ENCODE measurements around the gene NCAM1.

Gene NCAM1

DNA sequence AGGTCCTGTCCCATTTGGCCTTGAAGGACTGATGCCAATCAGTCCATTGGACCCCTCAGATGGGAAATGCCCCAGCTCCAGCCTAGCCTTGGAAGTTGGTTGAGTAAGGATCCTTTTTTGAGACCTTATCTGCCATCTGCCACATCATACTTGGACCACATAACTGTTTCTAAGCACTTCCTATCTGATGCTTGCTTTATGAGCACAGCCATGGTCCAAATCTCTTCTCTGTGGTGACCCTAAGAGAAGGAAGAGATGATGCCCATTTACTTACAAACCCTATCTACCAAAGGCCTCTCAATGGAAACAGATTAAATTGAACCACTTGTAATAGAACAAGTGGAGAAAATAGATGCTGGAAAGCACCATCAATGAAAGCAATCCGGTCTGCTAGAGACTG, 299.3 kb downstream of the NCAM1 start:
- no peak for DNase-seq

GRCh38 chr11:113261709-113262475, 300.7 kb downstream of the NCAM1 start:
- DNase-seq = no peak

DNA sequence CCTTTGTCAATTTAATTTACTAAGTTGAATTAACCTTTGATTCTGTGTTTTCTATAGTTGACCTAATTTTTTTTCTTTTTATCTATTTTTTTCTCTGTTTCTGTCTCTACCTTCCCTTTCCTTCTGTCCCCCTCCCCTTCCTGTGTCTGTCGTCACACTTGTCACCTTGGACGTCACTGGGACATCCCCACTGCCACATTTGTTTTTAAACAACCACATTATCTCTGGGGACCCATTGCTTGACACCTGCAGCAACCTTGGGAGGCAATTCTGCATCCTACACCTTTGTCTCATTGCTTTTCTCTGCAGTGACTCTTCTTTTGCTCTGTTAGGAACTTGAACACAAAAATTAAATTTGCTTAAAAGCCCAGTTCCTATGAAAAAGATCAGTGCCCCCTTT, 301.4 kb downstream of the NCAM1 start:
- DNase-seq = no peak

DNA sequence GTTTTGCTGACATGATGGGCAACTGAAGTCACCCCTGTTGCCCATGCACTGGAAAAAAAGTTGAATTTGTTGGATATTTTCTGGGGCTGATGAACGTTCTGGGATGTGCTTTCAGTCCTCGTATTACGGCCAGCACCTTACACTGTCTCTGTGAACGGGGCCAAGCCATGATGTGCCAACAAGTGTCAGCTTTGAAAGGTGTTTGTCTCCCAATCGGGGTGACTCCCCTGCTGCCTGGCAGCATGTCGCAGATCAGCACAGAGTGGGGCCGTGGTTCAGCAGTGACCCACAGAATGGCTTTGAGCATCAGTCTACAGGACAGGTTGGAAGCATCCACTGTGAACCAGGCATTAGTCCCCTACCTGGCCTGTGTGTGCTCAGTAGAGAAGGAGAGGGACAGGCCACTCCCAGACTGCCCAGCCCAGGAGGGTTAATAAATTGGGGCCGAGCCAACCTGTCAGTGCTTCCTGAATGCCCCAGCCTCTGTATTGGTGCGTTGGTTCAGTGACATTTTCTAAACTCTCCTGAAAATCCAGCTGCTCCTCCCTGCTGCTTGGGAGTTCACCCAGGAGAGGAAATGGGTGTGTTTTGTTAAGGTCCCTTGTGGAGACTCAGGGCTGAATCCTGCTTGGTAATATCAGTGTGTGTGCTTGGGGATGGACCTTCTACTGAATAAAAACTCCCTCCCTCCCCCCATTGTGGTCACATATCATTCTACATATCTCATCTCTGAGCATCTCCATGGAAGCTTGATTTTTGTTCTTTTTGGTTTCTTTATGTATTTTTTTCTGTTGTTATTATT, 302.4 kb downstream of the NCAM1 start:
- DNase-seq = no peak

GRCh38 chr11:113265362-113265761, 304.1 kb downstream of the NCAM1 start:
- DNase-seq = no peak

DNA sequence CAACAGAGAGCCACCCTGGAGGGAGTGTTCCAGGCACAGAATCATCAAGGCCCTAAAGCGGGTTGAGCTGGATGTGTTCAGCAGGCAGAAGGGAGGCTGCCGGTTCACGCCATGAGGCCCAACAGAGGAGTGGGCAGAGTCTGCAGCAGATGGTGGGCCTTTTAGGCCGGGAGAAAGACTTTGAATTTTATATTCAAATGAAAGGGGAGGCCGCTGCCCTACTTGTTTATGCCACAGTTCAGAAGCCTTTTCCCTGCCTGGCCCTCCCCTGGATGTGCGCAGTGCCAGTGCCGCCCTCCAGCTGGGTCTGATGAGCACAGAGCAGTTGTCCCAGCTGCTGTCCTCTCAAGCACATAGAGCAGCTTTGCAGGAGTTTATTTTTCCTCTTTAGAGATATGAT, 306.3 kb downstream of the NCAM1 start:
- no peak for DNase-seq

DNA sequence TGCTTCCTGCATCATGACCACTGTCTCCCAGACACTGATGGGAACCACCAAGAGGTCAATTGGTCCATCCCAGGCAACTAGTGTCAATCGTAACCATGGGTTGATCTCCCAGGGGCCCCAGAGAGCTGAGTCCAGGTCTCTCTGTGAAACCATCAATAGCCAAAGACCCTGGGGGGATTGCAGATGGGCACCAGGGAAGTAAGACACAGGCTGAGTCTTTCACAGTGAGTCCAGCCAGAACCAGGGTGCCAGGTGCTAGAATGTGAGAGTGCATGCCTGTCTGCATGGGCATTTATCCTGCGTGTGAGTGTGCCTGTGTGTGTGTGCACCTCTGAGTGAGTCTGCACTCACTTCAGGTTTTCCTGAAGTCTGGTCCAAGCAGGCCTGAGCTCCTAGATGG, 307.9 kb downstream of the NCAM1 start:
- no peak for DNase-seq

GRCh38 chr11:113269636-113270035, 308.4 kb downstream of the NCAM1 start:
- DNase-seq = no peak

DNA sequence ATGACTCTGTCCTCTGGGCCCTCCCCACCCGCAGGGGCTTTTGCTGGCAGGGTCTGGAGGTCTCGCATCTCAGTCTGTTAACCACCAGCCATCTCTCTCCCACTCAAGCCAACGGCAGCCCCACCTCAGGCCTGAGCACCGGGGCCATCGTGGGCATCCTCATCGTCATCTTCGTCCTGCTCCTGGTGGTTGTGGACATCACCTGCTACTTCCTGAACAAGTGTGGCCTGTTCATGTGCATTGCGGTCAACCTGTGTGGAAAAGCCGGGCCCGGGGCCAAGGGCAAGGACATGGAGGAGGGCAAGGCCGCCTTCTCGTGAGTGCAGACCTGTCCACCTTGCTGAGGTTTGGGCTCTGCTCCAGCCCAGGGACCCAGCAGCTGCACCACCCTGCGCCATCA, 308.9 kb downstream of the NCAM1 start:
- DNase-seq = no peak

- no peak for DNase-seq
These were observed 310.5 kb downstream of the NCAM1 start for GRCh38 chr11:113271551-113272245.

DNA sequence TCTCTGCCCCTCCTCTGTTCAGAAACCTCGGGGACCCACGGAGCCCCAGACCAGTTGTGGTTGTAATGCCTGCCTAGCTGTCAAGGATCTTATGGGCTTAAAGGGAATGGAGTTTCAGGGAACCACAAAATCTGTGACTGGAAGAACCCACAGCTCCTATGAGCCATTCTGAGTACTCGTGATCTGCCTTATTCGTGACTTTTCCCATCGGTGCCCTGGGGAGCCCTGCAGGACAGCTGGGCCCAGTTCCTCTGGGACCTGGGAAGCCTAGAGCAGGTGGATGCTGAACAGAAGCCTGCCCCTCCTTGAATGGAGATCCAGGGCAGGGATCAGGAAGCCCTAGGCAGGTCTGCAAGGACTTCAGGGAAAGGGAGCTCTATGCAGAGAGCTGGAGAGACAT, 311.1 kb downstream of the NCAM1 start:
- DNase-seq = no peak

DNA sequence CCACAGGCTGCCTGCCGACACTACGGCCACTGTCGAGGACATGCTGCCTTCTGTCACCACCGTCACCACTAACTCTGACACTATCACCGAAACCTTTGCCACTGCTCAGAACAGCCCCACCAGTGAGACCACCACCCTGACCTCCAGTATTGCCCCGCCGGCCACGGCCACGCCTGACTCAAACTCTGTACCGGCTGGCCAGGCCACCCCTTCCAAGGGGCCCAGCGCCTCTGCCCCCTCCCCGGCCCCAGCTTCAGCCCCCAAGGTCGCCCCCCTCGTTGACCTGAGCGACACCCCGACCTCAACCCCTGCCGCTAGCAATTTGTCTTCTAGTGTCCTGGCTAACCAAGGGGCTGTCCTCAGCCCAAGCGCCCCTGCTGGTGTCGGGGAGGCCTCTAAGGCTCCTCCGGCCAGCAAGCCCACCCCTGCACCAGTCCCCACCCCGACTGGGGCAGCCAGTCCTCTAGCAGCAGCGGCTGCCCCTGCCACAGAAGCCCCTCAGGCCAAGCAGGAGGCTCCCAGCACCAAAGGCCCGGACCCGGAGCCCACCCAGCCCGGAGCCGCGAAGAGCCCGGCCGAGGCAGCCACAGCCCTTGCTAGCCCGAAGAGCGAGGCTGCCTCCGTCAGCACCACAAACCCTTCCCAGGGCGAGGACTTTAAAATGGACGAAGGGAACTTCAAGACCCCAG, 311.9 kb downstream of the NCAM1 start:
- DNase-seq = no peak

GRCh38 chr11:113273720-113274119, 312.5 kb downstream of the NCAM1 start:
- no peak for DNase-seq

DNA sequence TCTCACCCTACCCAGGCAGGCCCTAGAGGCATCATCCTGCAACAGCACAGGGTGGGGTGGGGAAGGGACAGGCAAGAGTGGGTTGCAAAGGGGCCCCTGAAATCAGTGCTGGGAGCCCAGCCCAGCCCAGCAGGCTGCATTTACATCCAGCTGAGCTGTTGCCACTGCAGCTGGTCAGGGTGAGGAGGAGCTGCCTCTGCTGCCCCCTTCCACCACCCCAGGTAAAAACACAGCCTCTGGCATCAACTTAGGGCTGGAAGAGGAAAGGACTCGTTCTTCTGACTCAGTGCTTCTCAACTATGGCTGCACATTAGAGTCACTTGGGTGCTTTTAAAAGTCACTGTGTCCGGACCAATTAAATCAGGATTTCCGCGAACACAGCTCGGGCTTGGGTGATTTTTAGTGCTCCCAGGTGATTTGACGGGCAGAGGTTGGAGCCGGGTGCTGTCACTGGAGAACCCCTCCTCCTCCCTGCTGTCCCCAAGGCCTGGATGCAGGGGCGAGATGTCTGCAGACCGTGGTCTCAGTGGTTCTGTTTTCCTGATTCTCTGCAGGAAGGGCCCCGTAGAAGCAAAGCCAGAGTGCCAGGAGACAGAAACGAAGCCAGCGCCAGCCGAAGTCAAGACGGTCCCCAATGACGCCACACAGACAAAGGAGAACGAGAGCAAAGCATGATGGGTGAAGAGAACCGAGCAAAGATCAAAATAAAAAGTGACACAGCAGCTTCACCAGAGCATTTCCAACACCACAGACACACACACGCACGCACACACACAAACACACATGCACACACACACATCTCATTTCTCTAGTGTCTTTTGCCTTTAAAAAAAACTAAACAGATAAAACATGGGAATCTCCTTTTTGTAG, 313.7 kb downstream of the NCAM1 start:
- no peak for DNase-seq

DNA sequence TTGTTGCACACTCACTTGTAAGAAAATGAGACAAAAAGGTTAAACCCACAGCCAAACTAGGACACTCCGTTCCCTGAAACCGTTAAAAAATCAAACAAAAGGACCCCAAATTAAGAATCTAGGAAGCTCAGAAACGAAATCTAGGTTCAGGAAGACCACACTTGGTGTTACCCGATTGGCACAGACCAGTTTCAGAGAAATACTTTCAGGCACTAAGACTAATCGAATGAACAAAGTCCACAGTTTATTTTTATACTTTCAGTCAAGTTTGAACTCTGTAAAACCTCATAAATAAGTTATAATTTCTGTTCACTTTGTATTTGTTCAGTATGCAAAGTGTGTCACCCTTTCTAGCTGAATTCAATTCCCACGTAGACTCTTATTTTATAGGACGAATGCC, 314.4 kb downstream of the NCAM1 start:
- no peak for DNase-seq

GRCh38 chr11:113276466-113276865, 315.2 kb downstream of the NCAM1 start:
- no peak for DNase-seq

- DNase-seq = no peak
These were observed 316.7 kb downstream of the NCAM1 start for GRCh38 chr11:113277907-113278306.

DNA sequence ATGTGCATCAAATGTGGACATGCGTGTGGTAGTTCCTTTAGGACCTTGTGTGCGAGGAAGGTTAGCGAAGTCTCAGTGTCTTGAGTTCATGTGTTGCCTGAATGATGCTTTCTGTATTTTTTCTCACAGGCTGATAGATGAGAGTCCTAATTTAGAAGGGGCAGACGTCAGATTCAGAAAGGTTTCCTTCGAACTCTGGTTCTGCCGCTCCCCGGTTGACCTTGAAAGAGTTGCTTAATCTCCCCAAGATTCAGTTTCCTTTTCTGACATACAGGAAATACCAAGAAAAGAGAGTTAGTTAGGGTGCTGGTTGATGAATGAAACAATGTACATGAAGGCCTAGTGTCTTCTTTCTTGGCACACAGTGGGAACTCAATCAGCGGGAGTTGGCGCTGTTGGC, 317.3 kb downstream of the NCAM1 start:
- no peak for DNase-seq

DNA sequence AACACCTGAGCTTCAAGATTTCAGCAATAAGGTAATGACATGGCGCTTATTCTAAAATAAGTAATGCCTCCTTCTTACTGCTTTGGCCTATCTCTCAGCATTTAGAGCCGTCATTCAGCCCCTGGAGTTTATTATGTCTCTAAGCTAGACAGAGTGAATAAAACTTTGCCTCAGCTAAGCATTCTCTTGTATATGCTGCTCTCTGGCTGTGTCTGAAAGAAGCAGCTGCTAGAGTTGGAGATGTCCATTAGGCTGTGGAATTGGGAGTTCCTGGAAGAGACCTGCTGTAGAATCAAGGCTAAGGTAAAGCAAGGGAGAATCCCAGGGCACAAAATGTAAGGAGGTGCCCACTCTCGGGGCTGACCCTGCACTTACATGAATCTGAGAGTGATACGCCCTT, 317.7 kb downstream of the NCAM1 start:
- no peak for DNase-seq

GRCh38 chr11:113279591-113279990, 318.4 kb downstream of the NCAM1 start:
- DNase-seq = no peak

GRCh38 chr11:113281052-113281725, 320.0 kb downstream of the NCAM1 start:
- no peak for DNase-seq
